ENCODE measurements around the gene PARL.

The PARL gene

GRCh38 chr3:183917776-183918175 is 33.1 kb upstream of the PARL start:
- peaks cover 20% of the 10 kb centered on the region for H3K36me3 ChIP-seq
- DNase-seq = no peak
- no peak for TF ChIP-seq CTCF (IDR thresholded peaks at IDR 0.05; ENCODE audit: low read depth, low read length)

GRCh38 chr3:183914856-183915255 is 30.2 kb upstream of the PARL start:
- no peak for DNase-seq
- no peak for TF ChIP-seq CTCF (IDR thresholded peaks at IDR 0.05; ENCODE audit: low read depth, low read length)
- Histone ChIP-seq H3K4me3 (ENCODE audit: low read depth, low read length) (no peak overlapping the region), H3K36me3 (peaks cover 5% of the 10 kb centered on the region; the same call in 1 of the 2 replicates), H3K9me3 (no peaks in the 10 kb centered on the region), H3K4me1 (no peaks in the 10 kb centered on the region), H3K27me3 (no peaks in the 10 kb centered on the region)

More at GRCh38 chr3:183917776-183918175, 33.1 kb upstream of the PARL start:
- Histone ChIP-seq H3K27me3 (no peaks in the 10 kb centered on the region), H3K4me3 (ENCODE audit: low read depth, low read length) (no peak overlapping the region), H3K9me3 (no peaks in the 10 kb centered on the region), H3K4me1 (no peaks in the 10 kb centered on the region)

- Histone ChIP-seq H3K27me3 (no peaks in the 10 kb centered on the region), H3K4me3 (ENCODE audit: low read depth, low read length) (no peak overlapping the region), H3K4me1 (no peaks in the 10 kb centered on the region), H3K36me3 (no peaks in the 10 kb centered on the region), H3K9me3 (no peaks in the 10 kb centered on the region)
- no peak for TF ChIP-seq CTCF (IDR thresholded peaks at IDR 0.05; ENCODE audit: low read depth, low read length)
- no peak for DNase-seq
Observed at GRCh38 chr3:183913580-183913920, 28.9 kb upstream of the PARL start.

- Histone ChIP-seq H3K4me1 (no peaks in the 10 kb centered on the region), H3K4me3 (ENCODE audit: low read depth, low read length) (no peak overlapping the region)
Observed at GRCh38 chr3:183912895-183913579, 28.4 kb upstream of the PARL start.

GRCh38 chr3:183911763-183912506 is 27.3 kb upstream of the PARL start:
- no peaks in the 10 kb centered on the region for H3K27me3 ChIP-seq
- no peak for TF ChIP-seq CTCF (IDR thresholded peaks at IDR 0.05; ENCODE audit: low read depth, low read length)
- H3K36me3 ChIP-seq = no peaks in the 10 kb centered on the region
- H3K4me1 ChIP-seq = no peaks in the 10 kb centered on the region
- DNase-seq = no peak
- H3K9me3 ChIP-seq = no peaks in the 10 kb centered on the region
- H3K4me3 ChIP-seq (ENCODE audit: low read depth, low read length) = no peak overlapping the region

More at GRCh38 chr3:183912895-183913579, 28.4 kb upstream of the PARL start:
- Histone ChIP-seq H3K9me3 (no peaks in the 10 kb centered on the region), H3K27me3 (no peaks in the 10 kb centered on the region), H3K36me3 (no peaks in the 10 kb centered on the region)
- TF ChIP-seq CTCF (IDR thresholded peaks at IDR 0.05; ENCODE audit: low read depth, low read length) = no peak
- no peak for DNase-seq

GRCh38 chr3:183911087-183911486 is 26.4 kb upstream of the PARL start:
- no peaks in the 10 kb centered on the region for H3K27me3 ChIP-seq
- no peak overlapping the region for H3K4me3 ChIP-seq (ENCODE audit: low read depth, low read length)
- H3K36me3 ChIP-seq = no peaks in the 10 kb centered on the region
- H3K9me3 ChIP-seq = no peaks in the 10 kb centered on the region
- H3K4me1 ChIP-seq = no peaks in the 10 kb centered on the region
- no peak for TF ChIP-seq CTCF (IDR thresholded peaks at IDR 0.05; ENCODE audit: low read depth, low read length)
- no peak for DNase-seq
